ENCODE data around the gene NPEPL1. TPM values are rescaled to one million over a fixed set of nuclear protein-coding genes. Genes with fewer than 3 reads are reported as not detected.

Gene NPEPL1
- total and polyA plus RNA-seq, 2 experiments from 2014 or later: 37.5 to 49.8 TPM

DNA sequence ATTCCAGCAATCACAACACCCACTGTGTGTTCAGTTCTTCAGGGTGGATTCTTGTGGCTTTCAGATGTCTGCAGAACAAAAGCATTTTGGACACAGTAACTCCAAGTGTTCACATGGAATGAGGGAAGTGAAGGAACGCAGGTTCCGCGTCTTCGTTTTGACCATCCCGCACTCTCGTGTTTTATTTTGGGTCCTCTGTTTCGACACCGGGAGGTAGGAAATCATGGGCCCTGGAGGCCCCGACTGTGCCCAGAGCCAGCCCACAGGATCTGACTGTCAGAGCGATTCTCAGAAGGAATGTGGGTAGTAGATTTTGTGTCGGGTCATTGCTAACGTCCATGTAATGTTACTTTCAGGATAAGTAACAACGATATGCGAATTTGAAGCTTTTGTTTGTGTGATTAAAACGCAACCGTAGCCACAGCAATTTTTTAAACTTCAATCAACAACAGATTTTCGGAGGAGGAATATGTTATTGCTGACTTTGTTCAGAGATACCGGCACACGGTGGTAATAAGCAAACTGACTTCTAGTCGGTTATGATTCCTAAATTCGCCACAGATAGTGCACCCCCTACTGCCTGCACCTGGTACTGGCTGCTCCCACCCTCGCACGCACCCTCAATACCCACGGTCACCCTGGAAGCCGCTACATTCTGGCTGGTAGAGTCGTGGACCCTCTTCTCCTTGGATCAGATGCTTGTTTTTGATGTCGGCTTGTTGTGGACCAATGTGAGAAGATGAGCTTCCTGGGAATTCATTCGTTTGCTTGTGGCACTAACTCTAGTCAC, 10.5 kb downstream of the NPEPL1 start:
- no peaks in the 10 kb centered on the region for H3K4me1 ChIP-seq (ENCODE audit: insufficient read depth)
- H3K4me2 ChIP-seq (ENCODE audit: unreplicated experiment): no peak overlapping the region
- H3K9me2 ChIP-seq (ENCODE audit: insufficient read depth): no peaks in the 10 kb centered on the region
- no peaks in the 10 kb centered on the region for H3K9me3 ChIP-seq (ENCODE audit: low read depth)
- H3F3A ChIP-seq (ENCODE audit: insufficient read depth): no peaks in the 10 kb centered on the region
- 93 to 95% methylated on average over 28 of the region's 28 CpGs for WGBS, 2 experiments (ENCODE audit: low coverage in 1 of 2, low lambda C conversion rate in 2 of 2, missing lambda C conversion rate in 2 of 2)
- no peaks in the 10 kb centered on the region for H4K20me1 ChIP-seq (ENCODE audit: insufficient read depth)
- H3K4me3 ChIP-seq: no peak overlapping the region
- in situ Hi-C loops (cut with MboI): no loop called here
- H3K9ac ChIP-seq: no peak overlapping the region
- TF ChIP-seq EZH2phosphoT487 (IDR thresholded peaks at IDR 0.05; ENCODE audit: insufficient read depth, low read depth): no peak
- no peak for TF ChIP-seq EZH2 (IDR thresholded peaks at IDR 0.05; ENCODE audit: insufficient read depth, poor library complexity, severe bottlenecking)
- H3K79me2 ChIP-seq (ENCODE audit: insufficient read depth): no peaks in the 10 kb centered on the region
- no peak overlapping the region for H2AFZ ChIP-seq
- H3K27me3 ChIP-seq (replicated peaks; ENCODE audit: insufficient read depth): no peaks in the 10 kb centered on the region
- peaks cover 28% of the 10 kb centered on the region; the same call in 1 of the 2 replicates for H3K36me3 ChIP-seq (ENCODE audit: low read depth)
- H3K27ac ChIP-seq: no peak overlapping the region
- DNase-seq: no peak

DNA sequence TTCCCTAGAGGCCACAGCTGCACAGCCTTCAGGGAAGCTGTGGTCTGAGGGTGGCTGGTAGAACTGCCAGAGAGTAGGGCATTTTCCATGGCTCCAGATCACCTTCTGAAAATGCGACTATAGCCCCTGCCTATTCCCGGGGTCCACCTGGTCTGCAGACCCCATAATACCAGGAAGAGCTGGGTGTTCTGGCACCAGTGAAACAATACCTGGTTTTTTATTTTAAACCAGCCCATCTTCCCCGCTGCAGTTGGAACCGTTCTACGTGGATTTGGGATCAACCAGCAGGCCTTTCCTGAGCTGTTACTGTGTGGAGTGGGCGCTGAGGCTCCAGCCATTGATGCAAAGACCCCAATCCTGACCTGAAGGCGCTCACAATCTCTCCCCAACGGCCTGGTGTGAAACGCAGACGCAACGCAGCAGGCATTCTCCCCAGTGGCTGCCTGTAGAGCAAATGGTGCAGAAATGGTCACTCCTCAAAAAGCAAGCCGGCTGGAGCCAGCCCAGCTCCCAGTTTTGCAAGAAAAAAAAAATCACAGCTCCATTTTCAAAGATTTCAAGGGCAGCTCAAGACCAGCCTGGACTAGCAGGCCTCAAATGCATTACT, 11.3 kb downstream of the NPEPL1 start:
- no peak overlapping the region for H3K4me3 ChIP-seq
- H3K27ac ChIP-seq: no peak overlapping the region
- H2AFZ ChIP-seq: no peak overlapping the region
- H3K4me2 ChIP-seq (ENCODE audit: unreplicated experiment): no peak overlapping the region
- no peaks in the 10 kb centered on the region for H3K27me3 ChIP-seq (replicated peaks; ENCODE audit: insufficient read depth)
- H3K9me3 ChIP-seq (ENCODE audit: low read depth): no peaks in the 10 kb centered on the region
- no peaks in the 10 kb centered on the region for H3K4me1 ChIP-seq (ENCODE audit: insufficient read depth)
- H3K79me2 ChIP-seq (ENCODE audit: insufficient read depth): no peaks in the 10 kb centered on the region
- H3K36me3 ChIP-seq (ENCODE audit: low read depth): peaks cover 28% of the 10 kb centered on the region; the same call in 1 of the 2 replicates
- H4K20me1 ChIP-seq (ENCODE audit: insufficient read depth): no peaks in the 10 kb centered on the region
- DNase-seq: no peak
- no peaks in the 10 kb centered on the region for H3F3A ChIP-seq (ENCODE audit: insufficient read depth)
- TF ChIP-seq EZH2 (IDR thresholded peaks at IDR 0.05; ENCODE audit: insufficient read depth, poor library complexity, severe bottlenecking) (no peak), EZH2phosphoT487 (IDR thresholded peaks at IDR 0.05; ENCODE audit: insufficient read depth, low read depth) (no peak)
- in situ Hi-C loops (cut with MboI): no loop called here
- WGBS, 2 experiments (ENCODE audit: low coverage in 1 of 2, low lambda C conversion rate in 2 of 2, missing lambda C conversion rate in 2 of 2): 94 to 96% methylated on average over 12 of the region's 12 CpGs
- H3K9me2 ChIP-seq (ENCODE audit: insufficient read depth): no peaks in the 10 kb centered on the region
- H3K9ac ChIP-seq: no peak overlapping the region

DNA sequence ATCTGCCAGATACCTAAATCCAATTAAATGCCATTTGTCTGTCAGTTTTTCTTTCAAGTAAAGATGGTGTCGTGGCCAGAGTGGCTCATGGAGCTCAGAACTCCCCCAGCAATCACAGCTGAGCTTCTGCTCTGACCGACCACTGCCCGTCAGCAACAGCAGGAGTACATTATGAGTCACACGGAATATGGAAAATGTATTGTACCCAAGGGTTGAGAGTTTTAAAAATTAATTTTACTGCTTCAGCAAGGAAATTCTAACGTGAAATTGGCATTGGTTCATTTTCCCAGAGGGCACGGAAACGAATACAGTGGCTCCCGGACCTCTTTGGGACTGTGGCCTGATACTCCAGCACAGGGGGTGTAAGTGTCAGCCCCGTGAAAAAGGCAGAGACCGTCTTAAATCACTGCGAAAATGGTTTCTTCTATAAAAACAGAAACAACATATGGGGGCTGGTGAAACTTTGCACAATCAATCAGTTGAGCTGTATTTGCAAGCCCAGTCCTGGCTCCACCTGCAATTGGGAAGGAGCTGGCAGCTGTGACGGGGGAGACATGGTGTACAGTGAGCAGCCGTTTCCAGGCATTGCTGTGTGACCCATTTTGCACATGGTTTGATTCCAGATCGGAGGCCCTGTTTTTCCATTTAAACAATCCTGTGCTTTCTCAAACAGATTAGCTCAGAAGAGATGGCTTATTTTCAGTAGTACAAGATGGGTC, 12.8 kb downstream of the NPEPL1 start:
- Histone ChIP-seq H3K4me1 (ENCODE audit: insufficient read depth) (no peaks in the 10 kb centered on the region), H3F3A (ENCODE audit: insufficient read depth) (no peaks in the 10 kb centered on the region), H3K4me2 (ENCODE audit: unreplicated experiment) (no peak overlapping the region), H3K36me3 (ENCODE audit: low read depth) (peaks cover 28% of the 10 kb centered on the region; the same call in 1 of the 2 replicates), H2AFZ (no peak overlapping the region), H3K9ac (no peak overlapping the region), H3K9me2 (ENCODE audit: insufficient read depth) (no peaks in the 10 kb centered on the region), H3K27ac (no peak overlapping the region), H3K4me3 (no peak overlapping the region), H3K9me3 (ENCODE audit: low read depth) (no peaks in the 10 kb centered on the region), H4K20me1 (ENCODE audit: insufficient read depth) (no peaks in the 10 kb centered on the region), H3K27me3 (replicated peaks; ENCODE audit: insufficient read depth) (no peaks in the 10 kb centered on the region), H3K79me2 (ENCODE audit: insufficient read depth) (no peaks in the 10 kb centered on the region)
- TF ChIP-seq EZH2phosphoT487 (IDR thresholded peaks at IDR 0.05; ENCODE audit: insufficient read depth, low read depth) (no peak), EZH2 (IDR thresholded peaks at IDR 0.05; ENCODE audit: insufficient read depth, poor library complexity, severe bottlenecking) (no peak)
- in situ Hi-C loops (cut with MboI): no loop called here
- WGBS, 2 experiments (ENCODE audit: low coverage in 1 of 2, low lambda C conversion rate in 2 of 2, missing lambda C conversion rate in 2 of 2): 89% methylated on average over 14 of the region's 14 CpGs
- DNase-seq: no peak

DNA sequence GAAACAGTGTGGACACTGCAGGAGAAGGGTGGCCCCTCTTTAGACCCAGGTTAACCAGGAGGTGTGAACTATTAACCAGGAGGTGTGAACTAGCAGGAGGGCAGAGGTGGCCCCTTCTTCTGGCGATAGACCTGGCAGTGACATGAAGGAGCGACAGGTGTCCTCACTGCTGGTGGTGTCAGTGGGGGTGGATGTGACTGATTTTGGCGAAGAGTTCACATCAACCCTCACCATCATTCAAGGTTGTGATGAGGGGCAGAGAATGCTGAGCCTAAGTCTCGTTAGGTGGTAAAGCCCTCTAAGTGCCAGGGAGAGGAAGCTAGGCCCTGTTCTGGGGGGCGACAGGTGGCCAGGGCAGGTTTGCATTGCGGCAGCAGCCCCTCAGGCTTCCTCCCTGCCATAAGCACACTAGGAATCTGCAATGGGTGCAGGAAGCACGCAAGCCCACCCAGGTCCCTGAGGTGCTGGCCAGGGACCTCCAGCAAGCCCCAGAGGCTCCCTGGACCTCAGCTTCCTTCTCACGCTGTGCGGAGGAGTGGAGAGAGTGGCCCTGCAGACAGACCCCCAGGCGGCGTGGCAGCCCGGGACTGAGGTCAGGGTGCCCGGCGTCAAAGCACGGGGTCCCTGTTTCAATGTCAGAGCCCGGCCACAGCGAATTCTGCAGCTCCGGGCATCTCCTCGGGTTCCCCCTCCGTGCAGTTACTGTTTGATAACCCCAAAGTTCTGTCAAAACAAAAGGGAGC, 13.7 kb downstream of the NPEPL1 start:
- TF ChIP-seq EZH2phosphoT487 (IDR thresholded peaks at IDR 0.05; ENCODE audit: insufficient read depth, low read depth) (no peak), EZH2 (IDR thresholded peaks at IDR 0.05; ENCODE audit: insufficient read depth, poor library complexity, severe bottlenecking) (no peak)
- H3K4me3 ChIP-seq: no peak overlapping the region
- no peak overlapping the region for H3K9ac ChIP-seq
- H3K4me2 ChIP-seq (ENCODE audit: unreplicated experiment): no peak overlapping the region
- no peaks in the 10 kb centered on the region for H3K4me1 ChIP-seq (ENCODE audit: insufficient read depth)
- no peaks in the 10 kb centered on the region for H3K9me2 ChIP-seq (ENCODE audit: insufficient read depth)
- H2AFZ ChIP-seq: no peak overlapping the region
- H3K36me3 ChIP-seq (ENCODE audit: low read depth): peaks cover 28% of the 10 kb centered on the region; the same call in 1 of the 2 replicates
- no peaks in the 10 kb centered on the region for H3K79me2 ChIP-seq (ENCODE audit: insufficient read depth)
- H3F3A ChIP-seq (ENCODE audit: insufficient read depth): no peaks in the 10 kb centered on the region
- WGBS, 2 experiments (ENCODE audit: low coverage in 1 of 2, low lambda C conversion rate in 2 of 2, missing lambda C conversion rate in 2 of 2): 92 to 93% methylated on average over 20 of the region's 20 CpGs
- no peak overlapping the region for H3K27ac ChIP-seq
- no peaks in the 10 kb centered on the region for H3K27me3 ChIP-seq (replicated peaks; ENCODE audit: insufficient read depth)
- DNase-seq: no peak
- in situ Hi-C loops (cut with MboI): no loop called here
- H4K20me1 ChIP-seq (ENCODE audit: insufficient read depth): no peaks in the 10 kb centered on the region
- no peaks in the 10 kb centered on the region for H3K9me3 ChIP-seq (ENCODE audit: low read depth)
